ENCODE data around the gene CAPN14. TPM values are rescaled to one million over a fixed set of nuclear protein-coding genes. Genes with fewer than 3 reads are reported as not detected.

CAPN14 gene
- total and polyA plus RNA-seq, 2 of the 4 experiments (the other 2 are of a cell fraction): under 0.01 to 0.09 TPM

DNA sequence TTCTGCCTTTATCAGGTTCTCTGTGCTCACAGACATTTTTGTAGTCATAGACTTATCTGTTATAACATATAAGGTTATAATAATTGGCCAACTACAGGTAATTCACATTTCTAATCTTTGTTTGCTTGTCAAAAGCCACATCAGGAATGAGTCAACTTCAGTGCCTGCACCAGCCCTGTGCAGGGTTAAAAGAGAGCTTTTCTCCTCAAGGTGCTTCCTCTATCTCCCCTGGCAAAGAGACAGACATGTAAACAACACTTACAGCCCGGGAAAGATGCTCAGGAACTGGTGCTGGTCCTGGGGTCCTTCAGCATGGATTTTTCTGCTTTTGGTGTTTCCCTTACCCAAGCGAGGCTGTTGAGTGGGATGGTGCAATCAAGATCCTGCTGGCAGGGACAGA, 9.0 kb upstream of the CAPN14 start:
- Histone ChIP-seq H2BK15ac (ENCODE audit: low read depth, low read length) (no peak overlapping the region), H4K5ac (ENCODE audit: low read depth, low read length) (no peak overlapping the region), H3K14ac (replicated peaks; ENCODE audit: low read depth, low read length) (no peak overlapping the region), H2BK120ac (ENCODE audit: low read depth, low read length) (no peak overlapping the region), H2AK9ac (replicated peaks; ENCODE audit: low read depth, low read length, poor library complexity) (no peak overlapping the region), H3K79me1 (ENCODE audit: low read depth in 1 of 2, low read length in 2 of 2) (no peaks in the 10 kb centered on the region), H2BK5ac (ENCODE audit: low read depth, low read length, poor library complexity, severe bottlenecking) (no peak overlapping the region), H3K27me3 (ENCODE audit: control insufficient read depth, insufficient read depth, low read length) (peaks cover 30% of the 10 kb centered on the region), H3K18ac (ENCODE audit: low read depth, low read length) (no peak overlapping the region), H2AFZ (replicated peaks; ENCODE audit: low read length, poor library complexity) (no peak overlapping the region), H4K91ac (ENCODE audit: insufficient read depth, low read depth, low read length) (no peak overlapping the region), H3K23ac (ENCODE audit: low read depth, low read length) (no peak overlapping the region), H3K9me1 (ENCODE audit: insufficient read depth, low read length) (no peaks in the 10 kb centered on the region), H3K4me1 (ENCODE audit: control insufficient read depth, insufficient read depth, low read length) (peaks cover 2% of the 10 kb centered on the region), H2AK5ac (ENCODE audit: low read depth, low read length) (no peak overlapping the region), H3K56ac (ENCODE audit: extremely low read depth, insufficient read depth, low read length) (no peak overlapping the region), H3K36me3 (ENCODE audit: control insufficient read depth, insufficient read depth, low read length) (no peaks in the 10 kb centered on the region), H3K4ac (ENCODE audit: low read depth, low read length) (no peak overlapping the region), H2BK20ac (ENCODE audit: low read depth, low read length) (no peak overlapping the region), H3K4me3 (ENCODE audit: insufficient read depth, low read depth, low read length) (no peak overlapping the region), H4K20me1 (ENCODE audit: insufficient read depth, low read length) (no peaks in the 10 kb centered on the region), H3K9ac (ENCODE audit: low read depth, low read length) (no peak overlapping the region), H3K9me3 (ENCODE audit: control insufficient read depth, insufficient read depth, low read length) (no peaks in the 10 kb centered on the region), H3K27ac (ENCODE audit: insufficient read depth, low read length) (no peak overlapping the region), H3K4me2 (ENCODE audit: low read depth, low read length) (no peak overlapping the region), H4K8ac (ENCODE audit: low read depth in 2 of 2, low read length in 2 of 2) (no peak overlapping the region)
- DNase-seq (no peak), ATAC-seq (ENCODE audit: low read depth) (no peak)
- in situ Hi-C loops (cut with MboI; ENCODE audit: low sequenced_read_pairs) (no loop called here), dilution Hi-C loops (cut with HindIII; ENCODE audit: low sequenced_read_pairs, unreplicated experiment) (no loop called here), intact Hi-C loops (cut with micrococcal nuclease) (no loop called here)
- POLR2A ChIA-PET (ENCODE audit: unreplicated experiment): no interaction called here
- no TSS peak for BruUV-seq (replicated peaks)
- CTCF ChIA-PET: no interaction called here
- WGBS, 2 experiments (ENCODE audit: extremely low coverage in 2 of 2, insufficient read length in 1 of 2): no CpG with 5 or more reads among the region's 2 CpGs
- TF ChIP-seq USF2 (IDR thresholded peaks at IDR 0.05; ENCODE audit: low read depth, low read length): no peak
- no peak for TF ChIP-seq FOS (IDR thresholded peaks at IDR 0.05; ENCODE audit: low read depth, low read length)
- TF ChIP-seq MXI1 (IDR thresholded peaks at IDR 0.05; ENCODE audit: borderline replicate concordance, low read depth, low read length): no peak
- no peak for TF ChIP-seq SMC3 (IDR thresholded peaks at IDR 0.05; ENCODE audit: low read depth, low read length)
- no peak for TF ChIP-seq NFE2L2 (IDR thresholded peaks at IDR 0.05; ENCODE audit: low read depth, low read length)
- TF ChIP-seq POLR2A (IDR thresholded peaks at IDR 0.05; ENCODE audit: low read depth, low read length): no peak
- TF ChIP-seq RAD21 (IDR thresholded peaks at IDR 0.05; ENCODE audit: low read length): no peak
- TF ChIP-seq RCOR1 (IDR thresholded peaks at IDR 0.05; ENCODE audit: insufficient replicate concordance, low read length): no peak
- TF ChIP-seq CHD1 (IDR thresholded peaks at IDR 0.05; ENCODE audit: low read depth, low read length): no peak
- TF ChIP-seq CTCF (conservative IDR thresholded peaks at IDR 0.05; ENCODE audit: low read depth, low read length): no peak
- TF ChIP-seq CEBPB (IDR thresholded peaks at IDR 0.05; ENCODE audit: low read depth, low read length): no peak
